GM19328 (cell line): Measurements from ENCODE around the gene ABITRAM.

Experiments
- ATAC-seq: cut with Tn5 transposase; IDR thresholded peaks from one replicate; pipeline ENCODE4 v1.9.1; 2021; ENCODE audit warnings: mild to moderate bottlenecking, moderate library complexity; ENCODE audit not compliant: unreplicated experiment

The ABITRAM gene

DNA sequence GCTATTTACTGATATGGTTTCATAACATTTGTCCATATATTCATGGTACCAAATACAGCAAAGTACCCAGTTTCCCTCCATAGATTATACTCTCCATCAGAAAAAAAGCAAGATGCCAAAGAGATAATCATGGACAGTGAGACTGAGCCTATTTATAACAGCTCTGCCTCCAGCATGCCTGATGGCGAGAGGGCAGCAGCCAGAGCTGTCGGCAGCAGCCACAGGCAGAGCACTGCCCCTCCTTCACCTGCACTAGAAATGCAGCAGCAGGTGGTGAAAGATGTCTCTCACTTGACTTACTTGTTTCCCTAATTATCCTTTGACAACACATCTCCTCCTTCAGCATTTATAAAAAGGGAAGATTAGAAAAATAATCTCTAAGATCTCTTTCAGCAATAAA lies 46.7 kb downstream of the ABITRAM start:
- no peak for ATAC-seq

GRCh38 chr9:108983885-108984284 lies 49.7 kb downstream of the ABITRAM start:
- no peak for ATAC-seq
